Lower leg skin (tissue), 3 donors: ENCODE measurements around the gene TBC1D13.

Experiments
- POLR2A ChIP-seq, 2 donors: fragments of 450-650 bp; IDR thresholded peaks; one replicate each; pipeline ENCODE4 v1.6.1; 2016 to 2017; ENCODE audit warnings: antibody characterized with exemption in 2 of 2, mild to moderate bottlenecking in 1 of 2, moderate library complexity in 1 of 2
- TF ChIP-seq, protein P1 (sequence below), 3 donors: fragments of 450-650 bp; IDR thresholded peaks; one replicate each; pipeline ENCODE4 v1.5.1; 2016; ENCODE audit warnings: antibody characterized with exemption in 3 of 3, mild to moderate bottlenecking in 3 of 3, moderate library complexity in 2 of 3

DNA sequence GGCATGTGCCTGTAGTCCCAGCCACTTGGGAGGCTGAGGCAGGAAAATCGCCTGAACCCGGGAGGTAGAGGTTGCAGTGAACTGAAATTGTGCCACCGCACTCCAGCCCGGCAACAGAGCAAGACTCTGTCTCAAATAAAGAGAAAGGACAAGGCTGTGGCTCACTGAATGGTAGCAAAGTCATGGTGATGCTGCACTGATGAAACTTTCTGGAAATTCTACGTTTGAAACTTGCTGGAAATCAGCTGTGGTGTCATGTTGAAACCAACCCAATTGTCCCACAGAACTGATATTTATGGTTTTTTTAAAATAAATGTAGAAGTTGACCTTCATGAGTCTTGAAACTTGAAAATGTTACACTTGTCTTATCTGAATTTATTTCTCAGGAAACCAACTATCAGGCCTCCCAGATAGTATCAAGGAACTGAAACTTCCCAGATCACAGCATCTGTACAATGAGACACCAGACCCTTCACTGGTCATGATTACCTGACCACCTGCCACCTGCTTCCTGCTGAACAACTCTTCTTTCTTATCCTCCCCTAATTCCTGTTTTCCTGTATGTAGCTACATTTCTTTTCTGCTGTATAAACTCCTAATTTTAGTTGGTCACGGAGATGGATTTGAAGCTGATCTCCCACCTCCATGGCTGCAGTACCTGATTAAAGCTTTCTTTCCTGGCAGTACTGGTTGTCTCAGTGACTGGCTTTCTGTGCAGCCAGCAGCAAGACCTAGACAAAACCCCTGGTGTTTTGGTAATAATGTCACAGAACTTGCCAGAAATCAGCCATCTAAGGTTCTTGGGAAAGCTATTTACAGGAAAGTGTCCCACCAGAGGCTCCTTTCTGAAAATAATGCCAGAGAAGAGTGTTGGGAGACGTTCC lies 5.6 kb upstream of the TBC1D13 start:
- TF ChIP-seq POLR2A (IDR thresholded peaks at IDR 0.05), result no peak
- TF ChIP-seq, protein P1, sequence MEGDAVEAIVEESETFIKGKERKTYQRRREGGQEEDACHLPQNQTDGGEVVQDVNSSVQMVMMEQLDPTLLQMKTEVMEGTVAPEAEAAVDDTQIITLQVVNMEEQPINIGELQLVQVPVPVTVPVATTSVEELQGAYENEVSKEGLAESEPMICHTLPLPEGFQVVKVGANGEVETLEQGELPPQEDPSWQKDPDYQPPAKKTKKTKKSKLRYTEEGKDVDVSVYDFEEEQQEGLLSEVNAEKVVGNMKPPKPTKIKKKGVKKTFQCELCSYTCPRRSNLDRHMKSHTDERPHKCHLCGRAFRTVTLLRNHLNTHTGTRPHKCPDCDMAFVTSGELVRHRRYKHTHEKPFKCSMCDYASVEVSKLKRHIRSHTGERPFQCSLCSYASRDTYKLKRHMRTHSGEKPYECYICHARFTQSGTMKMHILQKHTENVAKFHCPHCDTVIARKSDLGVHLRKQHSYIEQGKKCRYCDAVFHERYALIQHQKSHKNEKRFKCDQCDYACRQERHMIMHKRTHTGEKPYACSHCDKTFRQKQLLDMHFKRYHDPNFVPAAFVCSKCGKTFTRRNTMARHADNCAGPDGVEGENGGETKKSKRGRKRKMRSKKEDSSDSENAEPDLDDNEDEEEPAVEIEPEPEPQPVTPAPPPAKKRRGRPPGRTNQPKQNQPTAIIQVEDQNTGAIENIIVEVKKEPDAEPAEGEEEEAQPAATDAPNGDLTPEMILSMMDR (IDR thresholded peaks at IDR 0.05), result no peak
